Activated naive CD8-positive, alpha-beta T cell treated with anti-CD3 and anti-CD28 coated beads, Interleukin-2, amount 50 U/mL, for 24 hours (primary cell): ENCODE results near the gene PIEZO1.

Experiments used
- ATAC-seq: fragments of 150-1000 bp; cut with Tn5 transposase; one replicate; pipeline ENCODE4 v1.10.0; 2021
- DNase-seq: peaks from one replicate; pipeline ENCODE4 v3.0.0; 2021
- H3K27ac Mint-ChIP-seq: one replicate; pipeline ENCODE4 v1.8.0; 2021; ENCODE audit warnings: mild to moderate bottlenecking, mixed read lengths
- H3K27me3 Mint-ChIP-seq: one replicate; pipeline ENCODE4 v1.8.0; 2021; ENCODE audit warnings: mixed read lengths
- H3K36me3 Mint-ChIP-seq: one replicate; pipeline ENCODE4 v1.8.0; 2021; ENCODE audit warnings: low read depth, mixed read lengths
- H3K4me1 Mint-ChIP-seq: one replicate; pipeline ENCODE4 v1.8.0; 2021; ENCODE audit warnings: mixed read lengths
- H3K4me3 Mint-ChIP-seq: one replicate; pipeline ENCODE4 v1.8.0; 2021; ENCODE audit warnings: mild to moderate bottlenecking, moderate library complexity, mixed read lengths
- H3K9me3 Mint-ChIP-seq: one replicate; pipeline ENCODE4 v1.8.0; 2021; ENCODE audit warnings: mixed read lengths

The PIEZO1 gene

DNA sequence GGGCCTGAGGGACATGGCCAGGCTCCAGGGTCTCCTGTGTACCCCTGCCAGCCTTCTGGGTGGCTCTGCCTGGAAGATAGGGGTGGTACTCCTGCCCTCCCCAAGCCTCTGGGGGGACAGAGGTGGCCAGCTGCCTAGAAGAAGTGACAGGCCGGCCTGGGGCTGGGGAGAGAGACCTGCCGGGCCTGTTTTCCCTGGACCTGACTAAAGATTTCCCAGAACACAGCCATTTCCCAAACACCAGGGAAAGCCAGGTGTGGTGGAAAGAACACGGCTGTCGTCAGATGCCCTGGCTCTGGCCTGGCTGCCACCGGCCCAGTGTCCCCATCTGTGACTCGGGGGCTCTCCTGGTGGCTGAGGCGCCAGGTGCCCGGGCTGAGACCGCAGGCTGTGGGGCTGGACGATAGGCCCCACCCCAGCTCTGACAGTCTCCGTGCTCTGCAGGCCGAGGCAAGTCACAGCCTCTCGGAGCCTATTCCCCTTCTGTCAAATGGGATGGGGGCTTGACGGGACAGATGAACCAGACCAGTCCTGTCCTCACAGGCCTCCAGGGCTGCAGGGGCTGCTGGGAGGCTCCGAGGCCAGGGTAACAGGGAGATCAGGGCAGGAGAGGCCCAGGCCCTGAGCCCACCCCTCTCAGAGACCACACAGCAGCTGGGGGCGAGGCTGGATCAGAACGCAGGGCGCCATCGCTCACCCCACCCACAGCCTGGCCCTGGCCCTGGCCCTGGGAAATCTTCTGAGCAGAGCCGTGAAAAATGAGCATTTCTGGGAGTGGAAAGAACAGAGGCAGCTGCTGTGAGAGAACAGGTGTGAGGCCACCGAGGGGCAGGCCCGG is 45.7 kb downstream of the PIEZO1 start:
- H3K27me3 Mint-ChIP-seq, result no peaks in the 10 kb centered on the region
- DNase-seq (no peak), ATAC-seq (no peak)
- no peaks in the 10 kb centered on the region for H3K9me3 Mint-ChIP-seq
- H3K36me3 Mint-ChIP-seq, result peaks cover 3% of the 10 kb centered on the region
- H3K4me1 Mint-ChIP-seq, result peaks cover 5% of the 10 kb centered on the region
- H3K4me3 Mint-ChIP-seq, result no peak overlapping the region
- H3K27ac Mint-ChIP-seq, result no peak overlapping the region

- DNase-seq (no peak), ATAC-seq (no peak)
- Mint-ChIP-seq H3K4me3 (no peak overlapping the region), H3K4me1 (no peaks in the 10 kb centered on the region), H3K9me3 (no peaks in the 10 kb centered on the region), H3K27me3 (no peaks in the 10 kb centered on the region), H3K36me3 (peaks cover 5% of the 10 kb centered on the region), H3K27ac (no peak overlapping the region)
These were observed 46.6 kb downstream of the PIEZO1 start for GRCh38 chr16:88738151-88739084.

DNA sequence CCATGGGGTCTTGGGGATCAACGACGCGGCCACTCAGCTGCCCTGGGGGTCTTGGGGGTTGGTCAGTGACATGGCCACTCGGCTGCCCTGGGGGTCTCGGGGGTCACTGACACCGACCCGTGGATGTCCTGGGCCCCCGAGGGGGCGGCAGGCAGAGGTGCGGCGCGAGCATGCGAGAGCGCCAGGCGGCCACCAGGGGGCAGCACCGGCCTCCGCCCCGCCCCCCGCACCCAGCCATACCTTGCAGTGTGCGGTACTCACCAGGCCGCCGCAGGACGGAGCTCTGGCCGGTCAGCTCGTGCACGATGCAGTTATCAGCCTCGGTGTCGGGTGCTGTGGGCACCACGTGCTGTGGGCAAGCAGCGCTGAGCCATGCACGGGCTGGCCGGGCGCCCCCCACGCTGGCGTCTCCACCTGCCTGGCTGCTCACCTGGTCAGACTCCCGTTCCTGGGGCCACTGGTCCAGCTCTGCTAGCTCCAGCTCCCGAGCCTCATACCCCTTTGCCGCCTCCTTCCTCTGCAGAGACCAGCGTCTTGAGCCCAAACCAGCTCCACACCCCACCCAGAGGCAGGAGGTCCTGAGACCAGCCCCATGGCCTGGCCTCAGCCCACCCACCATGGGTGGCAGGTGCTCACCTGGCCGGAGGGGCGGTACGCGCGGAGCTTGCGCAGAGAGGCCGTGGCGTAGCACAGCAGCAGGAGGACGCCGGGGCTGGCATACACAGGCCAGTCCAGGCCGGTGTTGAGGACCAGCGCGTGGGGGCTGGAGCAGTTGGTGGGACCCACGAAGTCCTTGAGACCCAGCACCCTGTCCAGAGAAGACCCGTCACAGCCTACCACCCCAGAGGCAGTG is 47.5 kb downstream of the PIEZO1 start:
- Mint-ChIP-seq H3K4me1 (no peaks in the 10 kb centered on the region), H3K36me3 (peaks cover 7% of the 10 kb centered on the region), H3K27me3 (no peaks in the 10 kb centered on the region), H3K4me3 (no peak overlapping the region), H3K9me3 (no peaks in the 10 kb centered on the region), H3K27ac (no peak overlapping the region)
- peak; percentile 73 for DNase-seq
- peak; percentile 64 for ATAC-seq

DNA sequence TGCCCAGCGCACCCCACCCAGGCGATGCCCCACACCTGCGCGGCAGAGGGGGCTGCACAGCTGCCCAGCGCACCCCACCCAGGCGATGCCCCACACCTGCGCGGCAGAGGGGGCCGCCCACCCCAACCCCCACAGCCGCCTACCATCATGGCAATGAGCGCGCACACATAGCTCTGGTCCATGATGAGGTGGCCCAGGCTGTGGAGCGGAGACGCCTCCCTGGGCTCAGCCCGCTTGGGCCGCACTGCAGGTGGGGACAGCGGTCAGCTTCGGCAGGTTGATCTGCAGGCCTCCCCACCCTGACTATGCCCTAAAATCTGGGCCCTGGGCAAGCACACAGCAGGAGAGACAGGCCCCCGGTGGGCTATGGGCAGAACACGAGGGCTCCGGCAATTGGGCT is 48.5 kb downstream of the PIEZO1 start:
- Mint-ChIP-seq H3K4me1 (no peaks in the 10 kb centered on the region), H3K36me3 (peaks cover 7% of the 10 kb centered on the region), H3K9me3 (no peaks in the 10 kb centered on the region), H3K4me3 (no peak overlapping the region), H3K27me3 (no peaks in the 10 kb centered on the region), H3K27ac (no peak overlapping the region)
- DNase-seq, result no peak
- ATAC-seq, result no peak

- DNase-seq, result no peak
- no peaks in the 10 kb centered on the region for H3K27me3 Mint-ChIP-seq
- H3K36me3 Mint-ChIP-seq, result peaks cover 4% of the 10 kb centered on the region
- H3K9me3 Mint-ChIP-seq, result no peaks in the 10 kb centered on the region
- H3K4me1 Mint-ChIP-seq, result no peaks in the 10 kb centered on the region
- ATAC-seq, result no peak
- H3K4me3 Mint-ChIP-seq, result no peak overlapping the region
- no peak overlapping the region for H3K27ac Mint-ChIP-seq
These were observed 48.9 kb downstream of the PIEZO1 start for GRCh38 chr16:88736088-88736487.

DNA sequence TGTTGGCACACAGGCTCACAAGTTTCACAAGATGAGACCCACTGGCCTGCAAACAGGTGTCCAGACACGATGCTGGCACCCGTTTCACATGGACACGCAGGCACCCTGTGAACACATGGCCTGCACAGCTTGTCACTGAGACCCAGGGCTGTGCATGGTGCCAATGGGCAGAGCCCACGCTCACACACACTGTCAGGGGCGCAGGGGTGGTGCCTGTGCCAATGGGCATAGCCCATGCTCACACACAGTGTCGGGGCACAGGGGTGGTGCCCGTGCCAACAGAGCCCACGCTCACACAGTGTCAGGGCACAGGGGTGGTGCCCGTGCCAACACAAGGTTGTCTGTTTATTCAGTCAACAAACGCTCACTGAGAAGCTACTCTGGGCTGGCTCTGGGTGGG is 49.4 kb downstream of the PIEZO1 start:
- ATAC-seq, result no peak
- Mint-ChIP-seq H3K36me3 (peaks cover 4% of the 10 kb centered on the region), H3K4me3 (no peak overlapping the region), H3K4me1 (no peaks in the 10 kb centered on the region), H3K27ac (no peak overlapping the region), H3K9me3 (no peaks in the 10 kb centered on the region), H3K27me3 (no peaks in the 10 kb centered on the region)
- no peak for DNase-seq

- Mint-ChIP-seq H3K36me3 (peaks cover 4% of the 10 kb centered on the region), H3K9me3 (no peaks in the 10 kb centered on the region), H3K4me3 (no peak overlapping the region), H3K27me3 (no peaks in the 10 kb centered on the region), H3K27ac (no peak overlapping the region), H3K4me1 (no peaks in the 10 kb centered on the region)
- no peak for DNase-seq
- ATAC-seq, result no peak
These were observed 49.9 kb downstream of the PIEZO1 start for GRCh38 chr16:88735121-88735520.

GRCh38 chr16:88734361-88734728 is 50.7 kb downstream of the PIEZO1 start:
- H3K4me1 Mint-ChIP-seq, result no peaks in the 10 kb centered on the region
- H3K27ac Mint-ChIP-seq, result no peak overlapping the region
- H3K9me3 Mint-ChIP-seq, result no peaks in the 10 kb centered on the region
- DNase-seq (no peak), ATAC-seq (no peak)
- no peaks in the 10 kb centered on the region for H3K27me3 Mint-ChIP-seq
- H3K4me3 Mint-ChIP-seq, result no peak overlapping the region
- H3K36me3 Mint-ChIP-seq, result peaks cover 4% of the 10 kb centered on the region

GRCh38 chr16:88733630-88734360 is 51.2 kb downstream of the PIEZO1 start:
- no peak for DNase-seq
- H3K36me3 Mint-ChIP-seq, result peaks cover 4% of the 10 kb centered on the region
- H3K27ac Mint-ChIP-seq, result no peak overlapping the region
- no peaks in the 10 kb centered on the region for H3K4me1 Mint-ChIP-seq
- no peaks in the 10 kb centered on the region for H3K27me3 Mint-ChIP-seq
- no peak overlapping the region for H3K4me3 Mint-ChIP-seq
- H3K9me3 Mint-ChIP-seq, result no peaks in the 10 kb centered on the region
- no peak for ATAC-seq

GRCh38 chr16:88732961-88733294 is 52.1 kb downstream of the PIEZO1 start:
- DNase-seq, result no peak
- H3K27ac Mint-ChIP-seq, result no peak overlapping the region

GRCh38 chr16:88732172-88732960 is 52.7 kb downstream of the PIEZO1 start:
- Mint-ChIP-seq H3K27me3 (no peaks in the 10 kb centered on the region), H3K27ac (no peak overlapping the region), H3K36me3 (peaks cover 4% of the 10 kb centered on the region), H3K9me3 (no peaks in the 10 kb centered on the region), H3K4me3 (no peak overlapping the region), H3K4me1 (no peaks in the 10 kb centered on the region)
- no peak for DNase-seq
- no peak for ATAC-seq

More at GRCh38 chr16:88732961-88733294, 52.1 kb downstream of the PIEZO1 start:
- Mint-ChIP-seq H3K4me3 (no peak overlapping the region), H3K36me3 (peaks cover 4% of the 10 kb centered on the region), H3K27me3 (no peaks in the 10 kb centered on the region), H3K9me3 (no peaks in the 10 kb centered on the region), H3K4me1 (no peaks in the 10 kb centered on the region)
- ATAC-seq, result no peak

GRCh38 chr16:88731699-88732098 is 53.3 kb downstream of the PIEZO1 start:
- Mint-ChIP-seq H3K27me3 (no peaks in the 10 kb centered on the region), H3K9me3 (no peaks in the 10 kb centered on the region), H3K27ac (no peak overlapping the region), H3K4me1 (no peaks in the 10 kb centered on the region), H3K36me3 (peaks cover 4% of the 10 kb centered on the region), H3K4me3 (no peak overlapping the region)
- ATAC-seq (no peak), DNase-seq (no peak)
